HUDEP-2 (cell line): ENCODE results near the gene SNTG2.
A peak's percentile ranks its signal among the peaks of the same experiment; 100 is the strongest.

Source experiments
- DNase-seq, 76 experiments: peaks; one replicate each; lab custom pipeline; 2025; ENCODE audit not compliant: unreplicated experiment in 76 of 76; lab: John Stamatoyannopoulos, UW

The SNTG2 gene

DNA sequence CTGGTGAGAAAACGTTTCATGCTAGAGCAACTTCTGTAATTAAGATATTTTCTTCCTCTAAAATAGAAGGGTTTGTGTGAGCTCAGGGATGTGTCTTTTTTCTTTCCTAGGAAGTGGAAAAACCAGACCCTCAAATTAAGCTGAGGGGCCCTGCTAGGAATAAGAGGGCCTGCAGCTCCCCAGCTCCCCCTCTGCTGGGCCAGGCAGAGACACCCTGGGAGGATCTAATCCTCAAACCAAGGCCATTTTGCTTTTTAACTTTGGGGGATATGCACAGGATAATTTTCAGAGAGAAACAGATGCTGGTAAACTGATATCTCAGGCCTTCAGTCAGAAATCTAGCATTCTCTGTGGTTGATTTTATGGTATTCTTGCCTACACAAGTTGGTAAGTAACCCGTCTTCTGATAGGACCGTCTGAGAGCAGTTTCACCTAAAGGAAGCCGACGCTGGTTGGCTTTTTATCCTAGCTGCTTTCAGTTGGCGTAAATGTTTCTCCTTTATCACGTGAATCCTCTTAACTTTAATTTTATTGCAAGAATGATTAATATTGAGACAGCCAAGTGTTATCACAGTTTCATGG lies 34.8 kb downstream of the SNTG2 start:
- DNase-seq: no peak

DNA sequence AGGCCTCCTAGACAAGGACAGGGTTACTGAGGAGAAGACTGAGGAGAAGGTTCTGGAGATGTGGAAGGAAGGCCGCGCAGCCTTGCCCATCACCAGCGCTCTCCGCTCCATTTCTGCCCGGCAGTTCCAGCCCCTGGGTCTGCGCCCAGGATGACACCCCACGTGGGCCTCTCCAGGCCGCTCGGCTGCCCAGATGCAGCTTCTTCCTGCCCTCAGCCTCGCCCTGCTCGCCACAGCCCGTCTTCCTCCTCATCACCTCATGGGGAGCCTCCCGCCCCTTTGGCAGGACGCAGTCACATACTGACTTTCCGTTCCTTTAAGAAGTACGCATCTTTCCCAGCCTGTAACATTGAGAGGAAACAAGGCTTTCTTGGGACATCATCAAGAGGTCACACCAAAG lies 37.1 kb downstream of the SNTG2 start:
- no peak for DNase-seq

DNA sequence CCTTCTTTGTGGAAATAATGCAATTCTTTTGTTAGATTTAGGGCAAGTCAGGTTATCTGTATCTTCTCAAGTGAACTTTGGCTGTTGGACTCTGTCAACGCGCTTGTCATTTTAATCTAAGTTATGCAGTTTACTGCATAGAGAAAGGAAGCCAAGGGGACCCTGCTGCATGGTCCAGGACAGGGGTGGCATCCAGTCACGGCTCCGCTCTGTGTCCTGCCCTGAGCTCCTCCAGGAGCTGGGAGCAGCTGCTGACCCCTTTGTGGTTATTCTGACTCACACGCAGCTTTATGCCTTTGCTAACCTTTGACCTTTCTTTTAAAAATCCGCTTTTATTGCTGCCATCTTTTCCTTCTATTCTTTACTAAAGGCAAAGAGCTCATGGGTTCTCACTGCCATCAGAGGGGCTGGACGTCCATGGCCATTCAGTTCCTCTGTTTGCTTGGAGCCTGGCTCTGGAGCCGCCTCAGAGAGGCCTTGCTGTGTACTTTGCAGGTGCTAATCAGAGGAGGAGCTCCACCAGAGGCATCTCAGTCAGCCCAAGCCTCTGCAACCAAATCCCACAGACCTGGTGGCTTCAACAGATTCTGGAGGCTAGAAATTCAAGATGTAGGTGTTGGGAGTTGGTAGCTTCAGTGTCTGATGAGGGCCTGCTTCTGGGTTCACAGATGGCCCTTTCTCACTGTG lies 39.3 kb downstream of the SNTG2 start:
- DNase-seq: no peak

DNA sequence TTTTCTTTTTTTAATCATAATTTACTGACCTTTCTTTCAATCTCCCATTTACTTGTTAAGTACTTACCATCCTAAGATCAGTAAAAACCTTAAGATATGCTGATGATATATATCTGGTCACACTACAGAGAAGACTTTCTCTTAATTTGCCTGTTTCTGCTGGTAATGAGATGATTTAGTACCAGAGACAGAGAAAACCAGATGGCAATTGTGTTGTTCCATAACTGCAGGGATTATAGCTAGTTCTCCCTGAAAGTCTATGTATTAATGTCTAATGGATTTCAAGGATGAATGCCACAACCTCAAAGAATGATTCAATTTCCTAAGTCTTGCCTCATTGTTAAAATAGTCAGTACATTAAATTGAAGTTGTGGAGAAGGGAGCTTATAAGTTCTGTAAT lies 40.3 kb downstream of the SNTG2 start:
- DNase-seq: no peak

DNA sequence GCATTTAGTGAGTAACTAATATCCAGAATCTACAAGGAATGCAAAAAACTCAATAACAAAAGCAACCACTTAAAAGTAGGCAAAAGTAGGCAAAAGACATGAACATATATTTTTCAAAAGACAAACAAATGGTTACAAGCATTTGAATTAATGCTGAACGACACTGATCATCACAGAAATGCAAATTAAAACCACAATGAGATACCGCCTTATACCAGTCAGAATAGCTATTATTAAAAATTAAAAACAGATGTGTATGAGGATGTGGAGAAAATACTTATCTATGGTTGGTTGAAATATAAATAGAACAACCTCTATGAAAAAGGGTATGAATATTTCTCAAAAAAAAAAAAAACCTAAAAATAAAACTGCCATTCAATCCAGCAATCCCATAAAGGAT lies 51.7 kb downstream of the SNTG2 start:
- DNase-seq: no peak

DNA sequence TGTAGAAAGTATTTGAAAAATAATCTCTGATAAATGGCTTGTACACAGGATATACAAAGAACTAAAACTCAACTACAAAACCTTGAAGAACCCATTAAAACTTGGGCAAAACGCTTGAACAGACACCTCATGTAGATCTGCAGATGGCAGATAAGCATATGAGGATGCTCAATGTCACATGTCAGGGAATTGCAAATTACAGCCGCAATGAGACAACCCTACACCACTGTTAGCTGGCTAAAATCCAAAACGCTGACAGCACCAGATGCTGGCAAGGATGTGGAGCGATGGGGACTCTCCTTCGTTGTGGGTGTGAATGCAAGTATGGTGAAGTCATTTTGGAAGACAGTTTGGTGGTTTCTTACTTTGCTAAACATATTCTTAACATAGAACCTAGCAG lies 53.7 kb downstream of the SNTG2 start:
- peak in 4 of 76 experiments; percentile 0 to 11 (median 3) for DNase-seq

DNA sequence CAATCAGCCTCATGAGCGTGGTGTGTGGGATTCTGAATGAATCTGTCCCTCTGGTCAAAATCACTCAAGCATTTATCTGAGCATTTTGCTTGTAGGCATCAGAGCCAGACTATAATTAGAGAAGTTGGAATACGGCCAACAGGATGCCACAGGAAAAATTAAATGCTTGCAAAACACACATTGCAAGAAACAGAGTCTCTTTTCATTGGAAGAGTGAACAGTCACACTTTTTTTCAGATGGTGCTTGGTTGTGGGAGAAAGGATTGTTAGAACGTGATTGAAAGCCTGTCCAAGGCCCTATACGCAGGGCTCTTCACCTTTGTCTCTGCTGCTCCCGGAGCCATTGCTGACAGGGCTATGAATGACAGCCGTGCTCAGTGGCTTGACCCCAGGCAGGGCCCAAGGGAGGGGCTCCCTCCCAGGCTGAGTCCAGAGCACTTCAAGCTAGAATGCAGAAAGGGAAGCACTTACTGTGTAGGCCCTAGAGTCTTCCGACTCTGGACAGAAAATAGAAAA lies 59.8 kb downstream of the SNTG2 start:
- DNase-seq: no peak

DNA sequence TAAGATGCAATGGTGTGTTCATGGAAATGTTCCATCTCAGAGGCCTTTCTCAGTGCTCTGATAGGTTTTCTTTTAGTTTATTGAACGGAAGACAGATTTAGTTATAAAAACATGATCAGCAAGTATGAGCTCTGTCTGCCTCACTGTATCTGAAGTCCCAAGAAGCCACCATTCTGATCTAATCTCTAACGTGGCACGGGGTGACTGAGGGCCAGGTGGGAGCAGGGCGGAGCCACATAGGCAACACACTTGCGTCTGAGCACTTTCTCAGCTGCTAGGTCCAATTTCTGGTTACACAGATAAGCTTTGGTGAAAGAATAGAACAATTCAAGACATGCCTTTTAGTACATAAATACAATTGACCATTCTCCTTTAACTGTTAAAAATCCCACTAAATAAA lies 60.4 kb downstream of the SNTG2 start:
- DNase-seq: no peak

DNA sequence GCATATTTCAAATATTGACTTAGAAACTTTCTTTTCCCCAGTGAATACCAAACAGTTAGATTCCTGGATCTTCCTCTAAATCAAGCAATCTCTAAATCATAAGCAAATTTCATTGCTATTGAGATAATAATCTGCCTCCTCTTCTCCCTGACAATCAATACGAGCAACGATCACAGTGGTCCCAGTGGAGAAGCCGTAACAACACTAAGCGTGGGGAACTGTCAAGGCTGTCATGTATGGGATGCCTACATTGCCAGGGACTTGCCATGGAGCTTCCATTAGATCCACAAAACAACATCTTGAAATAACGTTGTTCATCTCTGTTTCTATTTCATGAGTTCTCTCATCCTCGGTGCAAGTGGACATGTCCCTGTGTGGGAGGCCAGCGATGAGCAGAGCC lies 61.3 kb downstream of the SNTG2 start:
- no peak for DNase-seq

DNA sequence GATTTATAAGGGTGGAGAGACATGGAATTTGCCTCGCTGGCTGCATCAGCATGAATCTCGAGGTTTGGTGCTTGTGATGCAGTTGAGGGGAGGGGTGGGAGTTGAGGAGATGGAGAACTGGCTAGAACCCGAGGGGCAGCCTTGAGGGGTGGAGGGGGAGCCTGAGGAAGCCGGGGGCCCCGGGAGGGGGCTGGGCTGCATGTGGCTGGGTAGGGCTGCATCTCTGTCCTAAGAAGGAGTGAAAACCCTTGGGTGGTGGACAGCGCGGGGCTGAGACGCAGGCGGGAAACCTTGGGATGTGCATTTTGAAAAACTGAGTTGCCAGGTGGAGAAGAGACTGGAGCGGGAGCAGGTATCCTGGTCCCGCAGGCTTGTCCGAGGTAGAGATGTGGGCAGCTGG lies 64.2 kb downstream of the SNTG2 start:
- DNase-seq: no peak

DNA sequence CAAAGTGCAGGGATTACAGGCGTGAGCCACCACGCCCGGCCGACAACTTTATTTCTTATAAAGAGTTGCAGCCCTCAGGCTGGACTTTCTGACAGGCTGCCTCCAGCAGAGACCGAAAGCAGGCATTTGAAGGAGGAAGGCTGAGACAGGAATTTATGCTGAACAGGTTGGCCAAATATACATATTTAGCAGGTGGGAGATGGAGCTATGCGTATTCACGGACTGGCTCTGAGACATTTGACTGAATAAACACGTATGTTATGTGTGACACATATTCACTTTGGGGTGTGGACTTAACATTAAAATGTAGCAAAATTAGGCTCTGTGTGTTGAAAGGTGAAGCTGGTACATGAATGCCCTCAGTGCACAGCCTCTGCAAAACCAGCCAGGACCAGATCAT lies 65.9 kb downstream of the SNTG2 start:
- DNase-seq: no peak

DNA sequence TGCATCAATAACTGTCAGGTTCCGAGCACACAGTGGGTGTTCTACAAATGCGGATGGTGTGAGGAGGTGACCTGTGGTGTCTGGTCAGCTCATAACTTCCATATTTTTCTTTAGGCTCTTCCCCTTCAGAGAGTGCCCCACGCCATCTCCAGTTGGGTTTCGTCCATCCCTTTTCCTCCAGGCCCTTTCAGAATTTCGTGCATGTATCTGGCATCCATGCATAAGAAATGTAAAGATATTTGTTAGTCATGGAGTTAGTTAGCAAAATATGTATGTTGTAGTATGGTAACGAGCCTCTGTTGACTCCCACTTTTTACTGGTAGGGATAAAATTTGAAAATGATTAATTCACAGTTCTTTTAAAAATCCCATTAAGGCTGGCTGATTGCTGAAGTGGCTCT lies 67.2 kb downstream of the SNTG2 start:
- DNase-seq: no peak

DNA sequence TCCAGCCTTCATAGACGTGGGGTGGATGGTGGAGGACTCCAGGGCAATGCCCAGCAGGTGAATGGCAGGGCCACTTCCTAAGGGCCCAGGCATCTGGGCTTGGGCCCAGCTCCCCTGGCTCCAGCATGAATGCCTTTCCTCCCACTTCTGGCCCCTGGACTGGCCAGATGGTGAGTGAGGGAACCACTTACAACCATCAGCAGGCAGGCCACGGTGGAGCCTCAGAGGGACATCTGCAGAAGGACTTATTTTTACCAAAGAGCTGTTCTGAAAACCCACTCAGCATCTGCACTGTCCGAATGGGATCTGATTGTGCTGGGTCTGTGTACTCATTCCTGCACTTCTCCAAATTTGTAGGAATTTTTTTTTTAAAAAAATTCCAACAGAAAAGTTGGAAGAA lies 69.6 kb downstream of the SNTG2 start:
- no peak for DNase-seq

DNA sequence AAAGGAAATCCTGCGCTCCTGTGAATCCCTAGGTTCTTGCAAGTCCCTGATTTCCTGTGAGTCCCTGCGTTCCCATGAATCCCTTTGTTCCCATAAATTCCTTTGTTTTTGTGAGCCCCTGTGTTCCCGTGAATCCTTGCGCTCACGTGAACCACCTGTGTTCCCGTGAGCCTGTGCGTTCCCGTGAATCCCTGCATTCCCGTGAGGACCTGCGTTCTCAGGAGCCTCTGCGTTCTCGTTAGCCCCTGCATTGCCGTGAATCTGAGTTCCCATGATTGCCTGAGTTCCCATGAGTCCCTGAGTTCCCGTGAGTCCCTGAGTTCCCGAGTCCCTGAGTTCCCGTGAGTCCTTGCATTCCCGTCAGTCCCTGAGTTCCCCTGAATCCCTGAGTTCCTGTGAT lies 71.5 kb downstream of the SNTG2 start:
- no peak for DNase-seq

DNA sequence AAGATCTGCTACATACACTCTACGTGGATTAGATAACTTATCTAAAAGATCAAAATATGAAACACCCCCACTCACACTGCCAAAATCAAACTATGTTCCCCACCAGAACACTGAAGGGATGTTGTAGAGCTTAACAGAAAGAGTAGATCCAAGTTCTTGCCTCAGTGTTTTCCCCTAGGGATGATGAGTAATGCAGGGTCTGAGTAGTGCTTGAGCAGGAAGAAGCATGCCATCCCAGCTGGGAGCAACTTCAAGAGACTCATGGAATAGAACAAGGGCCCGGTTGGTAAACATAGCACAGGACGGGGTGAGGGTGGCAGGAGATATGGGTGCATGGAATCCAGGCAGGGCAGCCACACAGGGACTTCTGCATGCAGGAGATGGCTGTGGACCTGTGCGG lies 74.3 kb downstream of the SNTG2 start:
- no peak for DNase-seq

DNA sequence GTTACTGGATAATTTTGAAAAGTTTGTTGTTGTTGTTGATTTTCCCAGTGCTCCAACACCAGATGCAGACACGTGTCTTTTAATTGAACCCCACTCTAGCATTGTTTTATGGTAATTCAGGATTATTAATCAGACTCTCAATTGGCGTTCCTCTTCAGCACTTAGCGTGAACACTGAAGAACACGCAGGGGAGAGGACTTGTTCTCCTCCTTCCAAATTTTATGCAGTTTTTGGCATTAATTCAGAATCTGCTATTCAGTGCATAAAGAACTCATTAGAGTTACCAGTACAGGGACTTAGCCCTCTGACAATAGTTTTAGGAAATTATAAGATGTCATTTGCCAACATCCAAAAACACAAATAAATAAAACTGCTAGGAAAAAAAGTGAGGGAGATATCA lies 75.5 kb downstream of the SNTG2 start:
- no peak for DNase-seq

DNA sequence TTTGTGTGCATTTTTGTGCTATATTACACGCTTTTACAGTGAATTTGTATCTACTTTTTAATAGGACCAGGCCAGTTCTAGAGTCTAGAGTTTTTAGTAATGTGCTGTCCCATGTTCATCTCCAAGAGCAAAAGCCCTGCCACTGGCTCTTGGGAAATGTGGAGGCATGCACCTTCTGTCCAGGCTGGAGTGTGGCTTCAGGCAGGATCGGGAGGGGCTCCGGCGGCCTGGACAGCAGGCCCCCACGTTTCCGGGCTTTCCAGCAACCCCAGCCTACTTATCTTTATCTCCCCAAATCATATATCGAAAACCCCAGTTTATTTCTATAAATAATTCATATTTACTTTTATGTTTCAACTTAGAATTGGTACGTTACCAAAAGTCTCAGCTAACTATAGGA lies 78.2 kb downstream of the SNTG2 start:
- DNase-seq: no peak

DNA sequence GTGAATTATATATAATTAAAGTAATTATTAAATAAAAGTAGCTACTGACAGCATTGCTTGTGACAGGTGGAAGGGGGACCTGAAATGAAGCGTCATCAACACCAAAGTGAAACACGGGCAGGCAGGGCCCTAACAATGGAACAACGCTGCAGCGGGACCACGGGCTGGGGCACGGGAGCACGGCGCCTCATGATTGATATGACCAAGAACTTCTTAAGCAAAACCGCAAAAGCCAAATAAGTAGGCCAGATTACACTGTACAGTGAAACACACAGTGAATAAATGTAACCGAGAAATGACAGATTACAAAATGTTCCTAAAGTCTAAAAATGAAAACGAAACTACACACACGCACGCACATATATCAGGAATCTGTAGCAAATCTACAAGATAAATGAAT lies 81.4 kb downstream of the SNTG2 start:
- DNase-seq: no peak

DNA sequence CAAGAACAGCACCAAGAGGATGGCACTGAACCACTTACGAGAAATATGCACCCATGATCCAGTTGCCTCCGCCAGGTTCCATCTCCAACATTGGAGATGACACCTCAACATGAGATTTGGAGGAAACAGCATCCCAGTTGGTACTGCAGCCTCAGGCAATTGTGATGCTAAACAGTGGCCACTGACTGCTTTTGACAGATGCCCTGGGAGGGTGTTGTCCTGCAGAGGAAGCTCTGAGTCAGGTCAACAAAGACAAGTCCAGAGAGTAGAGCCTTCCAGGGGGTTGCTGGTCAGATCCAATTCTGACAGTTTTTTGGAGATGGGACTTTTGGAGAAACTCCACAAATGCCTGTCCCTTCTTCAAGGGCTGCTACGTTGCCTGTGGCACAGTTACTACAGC lies 82.4 kb downstream of the SNTG2 start:
- no peak for DNase-seq

DNA sequence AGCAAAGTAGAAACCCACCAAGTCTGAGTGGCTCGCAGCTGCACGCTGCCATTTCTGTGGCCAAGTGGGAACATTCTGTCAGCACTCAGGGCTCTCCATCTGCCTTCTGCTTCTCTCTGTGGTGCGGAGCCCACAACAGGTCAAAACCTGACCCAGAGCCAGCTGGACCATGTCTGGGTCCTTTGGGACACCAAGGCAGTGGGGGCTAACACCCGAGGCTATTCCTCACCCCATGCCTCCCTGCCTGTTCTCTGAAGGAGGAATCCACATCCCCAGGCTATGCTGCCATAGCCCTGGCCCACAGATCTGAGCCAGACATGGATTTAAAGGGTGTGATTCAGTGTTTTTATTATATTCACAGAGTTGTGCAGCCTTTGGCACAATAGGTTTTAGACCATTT lies 86.4 kb downstream of the SNTG2 start:
- DNase-seq: no peak

DNA sequence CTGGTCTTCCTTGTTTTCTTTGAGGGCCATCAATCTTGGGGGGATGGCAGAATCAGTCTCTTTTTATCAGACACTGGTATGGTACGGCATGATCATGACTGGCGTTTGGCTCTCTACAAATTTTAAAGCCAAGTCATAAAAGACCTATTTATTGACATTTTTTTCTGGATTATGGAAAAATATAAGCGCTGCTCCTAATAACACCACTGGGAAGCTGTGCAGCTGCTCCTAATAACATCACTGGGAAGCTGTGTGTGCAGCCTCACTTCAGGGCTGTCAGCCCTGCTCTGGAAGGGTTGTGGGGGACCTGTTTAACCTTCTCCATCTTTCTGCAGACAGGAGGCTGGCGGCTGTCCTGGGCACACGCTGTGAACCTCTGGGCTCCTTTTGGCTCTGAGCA lies 88.9 kb downstream of the SNTG2 start:
- DNase-seq: no peak

DNA sequence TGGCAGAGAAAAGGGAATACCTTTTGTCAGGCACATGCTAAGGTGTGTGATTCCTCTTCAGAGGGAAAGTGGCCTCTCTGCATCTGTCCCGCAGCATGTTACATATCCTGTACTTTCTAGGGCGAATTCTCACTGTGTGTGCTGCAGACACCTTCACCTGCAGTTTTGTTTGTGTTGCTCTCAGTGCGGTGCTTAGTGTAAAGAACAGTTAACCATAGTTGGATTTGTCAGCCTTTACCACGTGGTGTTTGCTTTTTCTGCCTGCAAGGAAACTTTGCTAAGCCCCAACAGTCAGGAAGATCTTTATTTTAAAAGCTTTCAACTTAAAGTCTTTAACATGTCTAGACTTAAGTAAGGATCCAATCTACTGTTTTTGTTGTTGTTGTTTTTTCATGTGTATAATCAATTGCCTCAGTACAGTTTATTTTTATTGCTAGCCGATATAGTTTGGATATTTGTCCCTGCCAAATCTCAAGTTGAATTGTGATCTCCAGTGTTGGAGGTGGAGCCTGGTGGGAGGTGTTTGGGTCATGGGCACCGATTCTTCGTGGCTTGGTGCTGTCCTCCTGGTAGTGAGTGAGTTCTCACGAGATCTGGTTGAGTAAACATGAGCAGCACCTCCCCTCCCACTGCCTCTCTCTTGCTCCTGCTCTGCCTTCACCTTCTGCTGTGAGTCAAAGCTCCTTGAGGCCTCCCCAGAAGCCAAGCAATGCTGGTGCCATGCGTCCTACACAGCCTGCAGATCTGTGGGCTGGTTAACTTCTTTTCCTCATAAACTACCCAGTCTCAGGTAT lies 90.6 kb downstream of the SNTG2 start:
- no peak for DNase-seq
